ACC112 (cell line): Measurements from ENCODE around the gene MEX3B.

Source experiments
- H2AFZ ChIP-seq: fragments of 200-600 bp; sonication (generic); one replicate; pipeline ENCODE4 v1.6.0; 2017; ENCODE audit warnings: antibody characterized with exemption, low read length; ENCODE audit not compliant: unreplicated experiment
- H3K27ac ChIP-seq: fragments of 200-600 bp; sonication (generic); 2 replicates; pipeline ENCODE4 v1.5.1; 2014; ENCODE audit warnings: low read depth, mild to moderate bottlenecking, antibody characterized with exemption, low read length, moderate library complexity
- H3K27me3 ChIP-seq: fragments of 200-600 bp; sonication (generic); 2 replicates; pipeline ENCODE4 v1.6.1; 2014; ENCODE audit warnings: mild to moderate bottlenecking, antibody characterized with exemption, low read length, moderate library complexity, mixed read lengths; ENCODE audit not compliant: insufficient read depth
- H3K36me3 ChIP-seq: fragments of 200-600 bp; sonication (generic); 2 replicates; pipeline ENCODE4 v1.6.1; 2016; ENCODE audit warnings: mild to moderate bottlenecking, antibody characterized with exemption, low read length, moderate library complexity, mixed read lengths; ENCODE audit not compliant: insufficient read depth
- H3K4me1 ChIP-seq: fragments of 200-600 bp; sonication (generic); one replicate; pipeline ENCODE4 v1.6.1; 2016; ENCODE audit warnings: low read length, mixed read lengths; ENCODE audit not compliant: insufficient read depth, unreplicated experiment, control insufficient read depth
- H3K4me3 ChIP-seq: fragments of 200-600 bp; sonication (generic); 2 replicates; pipeline ENCODE4 v1.5.1; 2014; ENCODE audit warnings: mild to moderate bottlenecking, low read depth, low read length
- H3K79me2 ChIP-seq: fragments of 200-600 bp; sonication (generic); one replicate; pipeline ENCODE4 v1.6.0; 2016; ENCODE audit warnings: low read length; ENCODE audit not compliant: control insufficient read depth, unreplicated experiment, insufficient read depth

The MEX3B gene

DNA sequence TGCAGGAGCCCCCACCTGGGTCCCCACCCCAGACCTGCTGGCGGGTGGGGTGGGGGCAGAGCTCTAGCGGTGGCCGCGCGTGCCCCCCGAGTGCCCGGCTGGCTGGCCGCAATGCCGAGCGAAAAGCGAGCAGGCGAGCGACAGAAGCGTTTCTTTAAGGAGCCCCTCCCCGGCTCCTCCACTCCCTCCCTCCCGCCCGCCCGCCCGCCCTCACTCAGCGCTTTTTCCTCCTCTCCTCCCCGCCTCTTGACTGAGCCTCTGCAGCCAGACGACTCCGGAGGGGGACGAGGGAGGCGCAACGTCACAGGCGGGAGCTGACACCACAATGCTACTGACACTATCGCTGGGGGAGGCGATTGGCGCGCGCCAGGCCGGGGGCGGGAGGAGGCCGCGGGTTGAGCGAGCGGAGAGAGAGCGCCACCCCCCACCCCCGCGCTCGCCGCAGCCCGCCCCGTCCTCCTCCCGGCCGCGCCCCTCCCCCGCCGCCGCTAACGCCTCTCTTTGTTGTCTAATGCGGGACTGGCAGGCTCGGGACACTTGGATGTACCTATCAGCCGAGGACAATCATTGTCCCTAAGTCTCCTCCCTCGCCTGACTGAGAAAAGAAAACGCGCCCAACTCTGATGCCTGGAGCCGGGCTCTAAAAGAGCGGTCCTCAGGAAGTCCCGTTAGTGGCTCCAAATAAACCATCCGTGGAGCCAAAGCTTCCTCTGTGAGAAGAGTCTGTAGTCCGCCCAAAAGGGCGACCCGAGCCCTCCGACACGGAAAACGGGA is at the start of gene MEX3B:
TSS of gene MEX3B (minus strand) at position 127 of the 774 bp plus-strand sequence. CDS start 313 bp downstream, outside the sequence.
- H3K4me3 ChIP-seq = peak within 1 kb of the TSS; percentile 94
- H3K4me1 ChIP-seq = no peaks in the 10 kb centered on the region
- no peaks in the 10 kb centered on the region for H3K79me2 ChIP-seq
- peak within 1 kb of the TSS; percentile 44; the same call in 1 of the 2 replicates for H3K27ac ChIP-seq
- peak within 1 kb of the TSS; percentile 77 for H2AFZ ChIP-seq
- H3K36me3 ChIP-seq = no peaks in the 10 kb centered on the region
- H3K27me3 ChIP-seq = peaks cover 30% of the 10 kb centered on the region

DNA sequence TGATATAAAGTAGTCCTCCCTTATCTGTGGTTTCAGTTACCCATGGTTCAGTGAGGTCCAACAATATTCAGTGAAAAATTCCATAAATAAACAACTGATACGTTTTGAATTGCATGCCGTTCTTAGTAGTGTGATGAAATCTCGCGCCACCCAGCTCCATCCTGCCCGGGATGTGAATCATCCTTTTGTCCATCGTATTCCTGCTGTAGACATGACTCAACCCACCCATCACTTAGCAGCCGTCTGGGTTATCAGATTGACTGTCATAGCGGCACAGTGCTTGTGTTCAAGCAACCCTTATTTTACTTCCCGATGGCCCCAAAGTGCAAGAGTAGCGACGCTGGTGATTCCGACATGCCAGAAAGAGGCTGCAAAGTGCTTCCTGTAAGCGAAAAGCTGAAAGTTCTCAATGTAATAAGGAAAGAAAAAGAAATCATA is 48.0 kb upstream of the MEX3B start:
- no peaks in the 10 kb centered on the region for H3K79me2 ChIP-seq
- H3K27me3 ChIP-seq = no peaks in the 10 kb centered on the region
- H3K4me1 ChIP-seq = peaks cover 5% of the 10 kb centered on the region
- peak overlapping the region; percentile 11; the same call in 1 of the 2 replicates for H3K4me3 ChIP-seq
- H2AFZ ChIP-seq = no peak overlapping the region
- H3K36me3 ChIP-seq = no peaks in the 10 kb centered on the region
- H3K27ac ChIP-seq = peak overlapping the region; percentile 56; the same call in 1 of the 2 replicates

DNA sequence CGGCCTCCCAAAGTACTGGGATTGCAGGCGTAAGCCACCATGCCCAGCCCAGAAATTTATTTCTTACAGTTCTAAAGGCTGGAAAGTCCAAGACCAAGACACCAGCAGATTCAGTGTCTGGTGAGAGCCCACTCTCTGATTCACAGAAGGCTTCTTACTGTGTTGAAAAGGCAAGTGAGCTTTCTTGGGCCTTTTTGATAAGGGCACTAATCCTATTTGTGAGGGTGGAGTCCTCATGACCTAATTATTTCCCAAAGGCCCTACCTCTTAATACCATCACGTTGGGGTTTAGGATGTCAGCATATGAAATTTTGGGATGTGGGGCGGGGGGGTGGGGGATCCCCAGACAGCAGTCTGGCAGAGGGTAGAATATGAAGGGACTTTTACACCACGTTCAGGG is 47.5 kb upstream of the MEX3B start:
- no peaks in the 10 kb centered on the region for H3K27me3 ChIP-seq
- peaks cover 5% of the 10 kb centered on the region for H3K4me1 ChIP-seq
- H3K27ac ChIP-seq = peak overlapping the region; percentile 46; the same call in 1 of the 2 replicates
- no peak overlapping the region for H3K4me3 ChIP-seq
- no peaks in the 10 kb centered on the region for H3K79me2 ChIP-seq
- H2AFZ ChIP-seq = no peak overlapping the region
- no peaks in the 10 kb centered on the region for H3K36me3 ChIP-seq

DNA sequence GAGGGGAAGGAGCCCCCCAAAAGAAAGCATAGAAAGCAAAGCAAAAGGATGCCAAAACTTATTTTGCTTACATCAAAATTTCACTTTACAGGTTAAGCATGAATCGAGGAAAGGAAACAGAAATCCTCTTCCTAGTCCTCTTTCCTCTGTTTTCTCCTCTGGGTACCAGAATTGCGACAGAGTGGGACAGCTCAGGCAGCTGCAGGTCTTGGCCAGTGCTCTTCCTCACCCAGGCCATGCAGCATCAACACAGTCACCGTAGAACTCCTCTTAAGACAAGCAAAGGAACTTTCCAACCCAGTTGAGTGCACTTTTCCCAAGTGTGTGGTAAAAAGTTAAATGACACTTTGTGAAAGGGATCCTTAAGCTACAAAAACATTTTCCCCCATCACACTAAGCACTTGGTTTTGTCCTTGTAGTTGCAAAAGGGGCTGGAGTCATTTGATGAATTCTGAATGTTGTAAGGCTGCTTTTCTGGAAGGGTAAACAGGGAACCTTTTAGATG is 45.9 kb upstream of the MEX3B start:
- no peaks in the 10 kb centered on the region for H3K79me2 ChIP-seq
- H3K4me3 ChIP-seq = no peak overlapping the region
- peaks cover 5% of the 10 kb centered on the region for H3K4me1 ChIP-seq
- no peaks in the 10 kb centered on the region for H3K36me3 ChIP-seq
- H3K27me3 ChIP-seq = no peaks in the 10 kb centered on the region
- no peak overlapping the region for H3K27ac ChIP-seq
- no peak overlapping the region for H2AFZ ChIP-seq

DNA sequence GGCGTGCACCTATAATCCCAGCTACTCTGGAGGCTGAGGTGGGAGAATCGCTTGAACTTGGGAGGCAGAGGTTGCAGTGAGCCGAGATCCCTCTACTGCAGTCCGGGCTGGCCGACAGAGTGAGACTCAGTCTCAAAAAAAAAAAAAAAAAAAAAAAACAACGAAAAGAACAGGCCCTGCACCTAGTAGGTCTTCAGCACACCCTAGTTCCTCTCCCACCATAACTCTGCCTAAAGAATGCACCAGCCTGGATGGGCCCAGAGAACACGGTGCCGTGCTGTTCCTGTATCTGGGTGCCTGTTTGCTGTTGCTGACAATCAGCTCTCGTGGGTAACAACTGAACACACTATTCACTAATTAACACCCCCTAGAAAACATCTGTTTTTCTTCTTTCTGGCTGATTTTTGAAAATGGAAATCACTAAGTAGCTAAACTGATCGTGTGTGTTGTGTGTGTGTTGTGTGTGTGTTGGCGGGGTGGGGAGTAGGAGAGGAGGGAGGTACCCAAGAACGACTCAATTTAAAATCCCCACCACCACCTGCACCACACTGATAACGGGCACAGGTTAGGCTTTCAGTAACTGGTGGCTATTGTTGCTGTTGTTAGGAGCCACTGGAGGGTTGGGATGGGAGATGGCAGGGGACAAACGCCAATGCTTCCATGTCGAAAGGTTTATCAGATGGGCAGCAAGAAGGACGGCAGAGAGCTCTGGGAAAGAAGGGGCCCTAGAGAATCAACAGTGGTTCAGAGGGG is 40.6 kb upstream of the MEX3B start:
- Histone ChIP-seq H2AFZ (no peak overlapping the region), H3K79me2 (no peaks in the 10 kb centered on the region), H3K27me3 (peaks cover 6% of the 10 kb centered on the region; the same call in 1 of the 2 replicates), H3K27ac (no peak overlapping the region), H3K4me1 (peaks cover 9% of the 10 kb centered on the region), H3K4me3 (no peak overlapping the region), H3K36me3 (no peaks in the 10 kb centered on the region)

DNA sequence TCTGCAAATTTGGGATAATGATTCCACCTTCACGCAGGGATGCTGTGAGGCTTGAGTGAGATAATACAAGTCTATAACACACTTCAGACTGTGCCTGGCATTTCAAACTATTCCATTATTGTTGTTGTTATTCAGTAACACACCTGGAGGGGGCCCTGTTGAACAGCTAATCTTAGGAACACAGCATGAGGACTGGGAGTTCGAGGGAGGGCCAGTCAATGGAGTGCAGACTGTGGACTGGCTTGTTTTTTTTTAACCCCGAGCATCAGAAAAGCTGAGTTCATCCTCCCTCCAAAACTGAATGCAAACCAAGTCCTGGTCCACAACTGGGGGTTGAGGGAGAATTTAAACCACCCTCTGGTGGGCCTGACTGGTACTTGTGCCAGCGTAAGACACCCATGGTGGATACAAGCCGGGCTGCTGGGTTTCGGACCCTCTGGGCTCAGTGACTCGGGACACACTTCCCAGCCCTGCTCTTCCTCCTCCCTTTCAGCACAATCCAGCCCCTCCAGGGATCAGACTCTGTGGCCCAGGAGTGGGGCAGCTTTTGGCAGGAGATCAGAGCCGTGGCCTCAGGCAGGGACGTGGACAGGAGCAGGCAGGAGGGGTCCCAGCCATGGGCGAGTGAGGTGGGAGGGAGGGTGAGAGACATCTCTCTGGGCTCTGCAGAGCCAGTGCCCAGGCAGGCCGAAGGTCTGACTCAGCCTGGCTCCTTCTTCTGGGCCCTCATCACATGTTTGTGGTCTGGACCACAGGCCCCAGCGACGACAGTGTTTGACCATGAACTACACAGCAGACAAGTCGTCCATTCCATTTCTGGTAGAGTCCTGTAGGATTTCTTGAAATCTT is 36.3 kb upstream of the MEX3B start:
- no peak overlapping the region for H3K4me3 ChIP-seq
- H3K27ac ChIP-seq = no peak overlapping the region
- H3K36me3 ChIP-seq = no peaks in the 10 kb centered on the region
- peak overlapping the region; percentile 53 for H2AFZ ChIP-seq
- H3K27me3 ChIP-seq = peaks cover 15% of the 10 kb centered on the region; the same call in 1 of the 2 replicates
- peaks cover 9% of the 10 kb centered on the region for H3K4me1 ChIP-seq
- no peaks in the 10 kb centered on the region for H3K79me2 ChIP-seq

DNA sequence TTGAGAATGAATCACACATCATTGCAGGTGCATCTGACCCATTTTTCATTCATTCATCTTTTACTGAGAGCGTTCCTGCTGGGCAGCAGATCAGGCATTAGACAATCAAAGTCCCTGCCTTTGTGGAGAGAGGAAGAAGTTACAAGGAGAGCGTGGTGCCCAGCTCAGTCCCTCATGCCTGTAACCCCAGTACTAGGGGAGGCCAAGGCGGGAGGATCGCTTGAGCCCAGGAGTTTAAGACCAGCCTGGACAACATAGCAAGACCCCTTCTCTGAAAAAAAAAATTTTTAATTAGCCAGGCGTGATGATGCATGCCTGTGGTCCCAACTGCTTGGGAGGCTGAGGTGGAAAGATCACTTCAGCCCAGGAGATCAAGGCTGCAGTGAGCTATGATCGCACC is 35.0 kb upstream of the MEX3B start:
- Histone ChIP-seq H3K36me3 (no peaks in the 10 kb centered on the region), H3K4me1 (peaks cover 9% of the 10 kb centered on the region), H3K27me3 (peaks cover 15% of the 10 kb centered on the region; the same call in 1 of the 2 replicates), H3K27ac (no peak overlapping the region), H3K79me2 (no peaks in the 10 kb centered on the region), H3K4me3 (no peak overlapping the region), H2AFZ (no peak overlapping the region)

DNA sequence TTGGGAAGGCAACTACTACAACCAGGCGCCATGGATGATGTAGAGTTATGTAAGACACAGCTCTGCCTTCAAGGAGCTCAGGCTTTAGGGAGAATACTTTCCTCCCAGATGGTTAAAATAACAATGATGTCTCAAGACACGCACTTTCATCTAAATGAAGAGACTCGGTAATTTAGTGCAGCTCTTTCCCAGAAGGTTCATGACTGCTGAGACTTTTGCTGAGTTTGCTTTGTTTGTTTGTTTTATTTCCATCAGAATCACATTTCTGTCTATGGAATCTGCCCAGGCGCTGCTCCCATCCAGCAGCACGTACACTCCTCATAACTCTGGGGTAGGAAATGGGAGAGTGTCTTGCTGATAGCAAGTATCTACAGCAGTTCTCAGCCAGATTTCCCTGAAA is 33.9 kb upstream of the MEX3B start:
- Histone ChIP-seq H3K27ac (no peak overlapping the region), H3K27me3 (peaks cover 9% of the 10 kb centered on the region; the same call in 1 of the 2 replicates), H3K4me3 (no peak overlapping the region), H3K36me3 (no peaks in the 10 kb centered on the region), H3K4me1 (peaks cover 9% of the 10 kb centered on the region), H3K79me2 (no peaks in the 10 kb centered on the region), H2AFZ (no peak overlapping the region)

DNA sequence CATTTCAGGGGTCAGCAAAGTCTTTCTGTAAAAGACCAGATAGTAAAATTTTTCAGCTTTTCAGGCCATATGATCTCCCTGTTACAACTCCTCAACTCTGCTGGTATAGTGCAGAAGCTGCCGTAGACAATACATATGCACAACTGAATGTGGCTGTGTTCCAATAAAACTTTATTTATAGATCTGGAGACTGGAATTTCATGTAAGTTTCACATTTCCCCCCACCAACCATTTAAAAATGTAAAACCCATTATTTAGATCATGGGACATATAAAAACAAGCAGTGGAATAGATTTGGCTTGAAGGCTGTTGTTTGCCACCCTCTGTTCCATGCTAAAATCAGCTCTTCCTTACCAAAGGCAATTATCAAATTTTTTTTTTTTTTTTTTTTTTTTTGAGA is 28.8 kb upstream of the MEX3B start:
- Histone ChIP-seq H3K36me3 (no peaks in the 10 kb centered on the region), H3K4me1 (no peaks in the 10 kb centered on the region)

DNA sequence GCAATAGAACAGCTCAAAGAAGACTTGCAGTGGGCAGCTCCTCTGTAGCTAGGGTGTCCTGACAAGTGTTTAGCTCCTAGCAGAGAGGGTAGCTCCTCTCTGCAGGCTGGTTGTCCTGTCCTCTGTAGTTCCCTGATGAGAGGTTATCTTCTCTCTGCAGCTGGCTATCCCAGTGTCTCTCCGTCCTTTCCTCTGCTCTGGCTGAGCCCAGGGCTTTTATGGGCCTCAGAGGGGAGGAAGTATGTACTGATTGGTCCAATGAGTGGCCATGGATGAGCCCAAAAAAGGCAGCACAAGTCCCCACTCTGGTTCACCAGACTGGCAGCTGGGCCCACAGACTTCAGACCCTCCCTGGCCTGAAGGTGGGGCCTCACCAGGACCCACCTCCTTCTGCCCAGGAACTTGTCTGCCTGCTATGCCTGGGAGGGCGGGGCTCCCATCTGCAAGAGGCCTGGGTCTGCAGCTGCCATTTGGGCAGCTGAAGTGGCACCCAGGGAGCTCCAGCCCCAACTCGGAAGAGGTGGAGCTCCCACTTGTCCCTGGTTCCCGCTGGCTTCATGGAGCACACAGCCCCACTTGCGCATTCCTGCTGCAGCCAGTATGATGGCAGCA is 27.2 kb upstream of the MEX3B start:
- H2AFZ ChIP-seq = no peak overlapping the region
- no peak overlapping the region for H3K4me3 ChIP-seq
- peaks cover 6% of the 10 kb centered on the region for H3K27me3 ChIP-seq
- H3K4me1 ChIP-seq = no peaks in the 10 kb centered on the region
- no peaks in the 10 kb centered on the region for H3K79me2 ChIP-seq
- no peak overlapping the region for H3K27ac ChIP-seq
- H3K36me3 ChIP-seq = no peaks in the 10 kb centered on the region

More for the DNA sequence above, 28.8 kb upstream of the MEX3B start:
- H3K4me3 ChIP-seq = no peak overlapping the region
- peaks cover 10% of the 10 kb centered on the region for H3K27me3 ChIP-seq
- H3K79me2 ChIP-seq = no peaks in the 10 kb centered on the region
- H2AFZ ChIP-seq = no peak overlapping the region
- H3K27ac ChIP-seq = no peak overlapping the region
